ENCODE results near the gene PTMS.
"Not testable (repeated sequence)": the region's sequence is repeated elsewhere in the genome, so short reads cannot be mapped to it uniquely, and the experiment has no call there.

The PTMS gene

GRCh38 chr12:6765634-6766581, at the start of gene PTMS:
Gene PTMS, plus strand, starts transcription at chr12:6766363. Its CDS starts 343 bp downstream, at chr12:6766706.
- no peaks in the 10 kb centered on the region for H3K9me3 Mint-ChIP-seq
- H3K27me3 Mint-ChIP-seq: peaks cover 18% of the 10 kb centered on the region
- no peaks in the 10 kb centered on the region for H3K36me3 Mint-ChIP-seq
- H3K4me3 Mint-ChIP-seq: peak within 1 kb of the TSS; percentile 88
- H3K4me1 Mint-ChIP-seq: peaks cover 35% of the 10 kb centered on the region
- H3K27ac Mint-ChIP-seq: peak within 1 kb of the TSS; percentile 79

DNA sequence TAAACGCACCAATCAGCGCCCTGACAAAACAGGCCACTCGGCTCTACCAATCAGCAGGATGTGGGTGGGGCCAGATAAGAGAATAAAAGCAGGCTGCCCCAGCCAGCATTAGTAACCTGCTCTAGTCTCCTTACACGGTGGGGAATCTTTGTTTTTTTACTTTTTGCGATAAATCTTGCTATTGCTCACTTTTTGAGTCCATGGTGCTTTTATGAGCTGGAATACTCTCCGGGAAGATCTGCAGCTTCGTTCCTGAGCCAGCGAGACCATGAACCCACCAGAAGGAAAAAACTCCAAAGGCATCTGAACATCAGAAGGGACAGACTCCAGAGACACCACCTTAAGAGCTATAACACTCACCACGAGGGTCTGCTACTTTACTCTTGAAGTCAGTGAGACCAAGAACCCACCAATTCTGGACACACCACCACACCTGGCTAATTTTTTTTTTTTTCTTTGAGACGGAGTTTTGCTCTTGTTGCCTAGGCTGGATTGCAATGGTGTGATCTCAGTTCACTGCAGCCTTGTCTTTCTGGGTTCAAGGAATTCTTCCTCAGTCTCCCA, 49.2 kb upstream of the PTMS start:
- H3K9me3 Mint-ChIP-seq: no peaks in the 10 kb centered on the region

GRCh38 chr12:6722863-6723262, 43.3 kb upstream of the PTMS start:
- Mint-ChIP-seq H3K36me3 (peaks cover 6% of the 10 kb centered on the region), H3K9me3 (no peaks in the 10 kb centered on the region), H3K27ac (no peak overlapping the region), H3K27me3 (no peaks in the 10 kb centered on the region), H3K4me3 (peak overlapping the region; percentile 99), H3K4me1 (peaks cover 31% of the 10 kb centered on the region)

More for the DNA sequence above, 49.2 kb upstream of the PTMS start:
- peaks cover 2% of the 10 kb centered on the region for H3K27me3 Mint-ChIP-seq
- no peak overlapping the region for H3K4me3 Mint-ChIP-seq
- H3K4me1 Mint-ChIP-seq: no peaks in the 10 kb centered on the region
- no peaks in the 10 kb centered on the region for H3K36me3 Mint-ChIP-seq
- H3K27ac Mint-ChIP-seq: no peak overlapping the region

DNA sequence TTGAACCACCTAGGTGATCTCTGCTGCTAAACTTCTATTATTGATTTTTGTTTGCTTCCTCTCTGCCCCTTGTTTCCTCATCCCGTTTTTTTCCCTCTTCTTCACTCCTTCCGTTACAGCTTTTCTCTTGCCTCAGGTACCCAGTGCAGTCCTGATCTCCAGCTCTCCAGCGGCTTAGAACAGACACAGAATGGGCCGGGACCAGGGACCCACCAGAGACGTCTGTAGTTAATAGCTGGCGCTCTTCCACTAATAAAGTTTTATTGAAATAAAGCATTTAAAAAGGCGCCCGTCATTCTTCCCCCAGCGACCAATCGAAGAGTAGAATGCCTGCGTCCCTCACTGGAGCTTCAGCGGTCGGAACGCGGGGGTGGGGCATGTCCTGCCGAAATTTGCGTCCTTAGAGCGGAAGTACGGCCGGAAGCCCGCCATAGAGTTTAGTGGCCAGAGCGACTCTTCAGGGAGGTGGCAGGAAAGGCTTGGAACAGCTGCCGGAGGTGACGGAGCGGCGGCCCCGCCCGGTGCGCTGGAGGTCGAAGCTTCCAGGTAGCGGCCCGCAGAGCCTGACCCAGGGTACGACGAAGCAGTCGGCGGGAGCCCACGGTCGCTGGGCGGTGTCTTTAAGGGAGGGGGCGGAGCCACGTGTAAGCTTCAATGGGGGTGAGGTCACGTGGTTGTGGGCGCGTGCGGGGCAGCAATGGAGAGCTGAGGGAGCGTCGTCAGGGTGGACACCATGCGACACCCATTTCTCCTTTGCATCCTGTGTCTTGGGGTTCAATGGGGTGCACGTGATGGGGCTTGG, 42.4 kb upstream of the PTMS start, which contains the start of gene COPS7A:
Gene COPS7A (plus strand): TSS at position 440 of the 802 bp plus-strand sequence. CDS start 611 bp downstream, outside the sequence.
- peaks cover 6% of the 10 kb centered on the region for H3K36me3 Mint-ChIP-seq
- H3K9me3 Mint-ChIP-seq: no peaks in the 10 kb centered on the region
- H3K4me1 Mint-ChIP-seq: peaks cover 31% of the 10 kb centered on the region
- H3K27me3 Mint-ChIP-seq: no peaks in the 10 kb centered on the region
- peak within 1 kb of the TSS; percentile 99 for H3K27ac Mint-ChIP-seq
- H3K4me3 Mint-ChIP-seq: peak within 1 kb of the TSS; percentile 99

- H3K9me3 Mint-ChIP-seq: no peaks in the 10 kb centered on the region
- peaks cover 7% of the 10 kb centered on the region for H3K36me3 Mint-ChIP-seq
- H3K4me3 Mint-ChIP-seq: peak overlapping the region; percentile 99
- H3K27me3 Mint-ChIP-seq: no peaks in the 10 kb centered on the region
- H3K27ac Mint-ChIP-seq: peak overlapping the region; percentile 99
- H3K4me1 Mint-ChIP-seq: peaks cover 31% of the 10 kb centered on the region
Measured at GRCh38 chr12:6724409-6724797, 41.8 kb upstream of the PTMS start.

- peak overlapping the region; percentile 99 for H3K4me3 Mint-ChIP-seq
- peaks cover 12% of the 10 kb centered on the region for H3K36me3 Mint-ChIP-seq
- H3K9me3 Mint-ChIP-seq: no peaks in the 10 kb centered on the region
- no peak overlapping the region for H3K27ac Mint-ChIP-seq
- no peaks in the 10 kb centered on the region for H3K27me3 Mint-ChIP-seq
- peaks cover 31% of the 10 kb centered on the region for H3K4me1 Mint-ChIP-seq
Measured at GRCh38 chr12:6725350-6725749, 40.8 kb upstream of the PTMS start.

GRCh38 chr12:6729186-6729585, 37.0 kb upstream of the PTMS start:
- no peak overlapping the region for H3K27ac Mint-ChIP-seq
- peaks cover 16% of the 10 kb centered on the region for H3K36me3 Mint-ChIP-seq
- no peaks in the 10 kb centered on the region for H3K9me3 Mint-ChIP-seq
- H3K4me1 Mint-ChIP-seq: peaks cover 17% of the 10 kb centered on the region
- no peak overlapping the region for H3K4me3 Mint-ChIP-seq
- H3K27me3 Mint-ChIP-seq: no peaks in the 10 kb centered on the region

DNA sequence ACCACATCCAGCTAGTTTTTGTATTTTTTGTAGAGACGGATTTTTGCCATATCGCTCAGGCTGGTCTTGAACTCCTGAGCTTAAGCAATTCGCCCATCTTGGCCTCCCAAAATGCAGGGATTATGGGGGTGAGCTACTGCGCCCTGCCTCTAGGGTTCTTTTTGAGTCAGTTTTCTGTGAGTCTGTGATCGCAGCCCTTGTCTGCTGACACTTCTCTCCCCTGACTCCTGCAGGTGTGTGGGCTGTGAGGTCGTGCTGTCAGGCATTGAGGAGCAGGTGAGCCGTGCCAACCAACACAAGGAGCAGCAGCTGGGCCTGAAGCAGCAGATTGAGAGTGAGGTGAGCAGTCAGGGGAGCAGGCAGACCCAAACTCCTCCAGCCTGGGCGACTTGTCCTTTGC, 36.0 kb upstream of the PTMS start:
- Mint-ChIP-seq H3K36me3 (peaks cover 16% of the 10 kb centered on the region), H3K9me3 (no peaks in the 10 kb centered on the region), H3K27ac (no peak overlapping the region)

GRCh38 chr12:6734506-6735387, 31.4 kb upstream of the PTMS start:
- H3K4me1 Mint-ChIP-seq: peaks cover 5% of the 10 kb centered on the region
- H3K27ac Mint-ChIP-seq: no peak overlapping the region
- no peak overlapping the region for H3K4me3 Mint-ChIP-seq
- H3K9me3 Mint-ChIP-seq: no peaks in the 10 kb centered on the region
- peaks cover 12% of the 10 kb centered on the region for H3K36me3 Mint-ChIP-seq
- no peaks in the 10 kb centered on the region for H3K27me3 Mint-ChIP-seq

More for the DNA sequence above, 36.0 kb upstream of the PTMS start:
- Mint-ChIP-seq H3K27me3 (no peaks in the 10 kb centered on the region), H3K4me1 (peaks cover 10% of the 10 kb centered on the region), H3K4me3 (no peak overlapping the region)

DNA sequence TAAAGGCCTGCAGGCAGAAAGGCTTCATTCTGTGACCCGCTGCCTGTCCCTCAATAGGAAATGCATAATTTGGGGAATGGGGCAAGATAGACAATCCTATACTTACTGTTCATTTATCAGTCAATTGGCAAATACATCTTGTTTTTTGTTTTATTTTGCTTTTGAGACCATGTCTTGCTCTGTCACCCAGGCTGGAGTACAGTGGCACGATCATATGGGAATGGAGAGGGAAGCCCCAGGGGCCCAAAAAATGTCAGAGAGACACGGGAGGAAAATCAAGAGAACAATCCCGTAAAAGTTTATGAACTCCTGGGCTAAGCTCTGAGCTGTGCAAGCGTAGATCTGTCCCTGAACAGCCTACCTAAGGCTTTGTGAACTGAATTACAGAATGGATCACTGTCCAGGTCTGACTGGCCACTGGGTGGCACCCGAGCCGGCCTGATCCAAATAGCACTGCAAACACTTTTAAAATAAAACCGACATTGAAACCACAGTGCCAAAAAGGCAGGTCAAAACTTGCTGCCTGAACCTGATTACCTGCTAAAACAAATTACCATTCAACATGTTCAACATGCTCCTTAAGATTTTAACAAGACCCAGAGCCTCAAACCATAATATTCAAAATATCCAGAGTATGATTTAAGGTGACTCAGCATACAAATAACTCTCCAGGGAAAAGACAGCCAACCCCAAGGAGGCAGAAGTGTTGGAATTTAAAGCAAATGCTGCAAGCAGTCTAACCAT, 30.5 kb upstream of the PTMS start:
- Mint-ChIP-seq H3K36me3 (peaks cover 9% of the 10 kb centered on the region), H3K27me3 (no peaks in the 10 kb centered on the region), H3K4me3 (no peak overlapping the region), H3K27ac (no peak overlapping the region), H3K4me1 (peaks cover 5% of the 10 kb centered on the region), H3K9me3 (no peaks in the 10 kb centered on the region)

- H3K27ac Mint-ChIP-seq: no peak overlapping the region
- no peaks in the 10 kb centered on the region for H3K27me3 Mint-ChIP-seq
- peaks cover 5% of the 10 kb centered on the region for H3K4me1 Mint-ChIP-seq
- H3K9me3 Mint-ChIP-seq: no peaks in the 10 kb centered on the region
- H3K4me3 Mint-ChIP-seq: no peak overlapping the region
- peaks cover 4% of the 10 kb centered on the region for H3K36me3 Mint-ChIP-seq
Measured at GRCh38 chr12:6736754-6737153, 29.4 kb upstream of the PTMS start.

GRCh38 chr12:6742080-6742479, 24.1 kb upstream of the PTMS start:
- not testable (repeated sequence) for H3K4me3 Mint-ChIP-seq, H3K27me3 Mint-ChIP-seq, H3K27ac Mint-ChIP-seq, H3K9me3 Mint-ChIP-seq, H3K36me3 Mint-ChIP-seq
- peaks cover 27% of the 10 kb centered on the region for H3K4me1 Mint-ChIP-seq

- Mint-ChIP-seq H3K4me3 (peak overlapping the region; percentile 19), H3K4me1 (peaks cover 27% of the 10 kb centered on the region), H3K9me3 (no peaks in the 10 kb centered on the region), H3K27ac (peak overlapping the region; percentile 27), H3K27me3 (no peaks in the 10 kb centered on the region), H3K36me3 (peaks cover 11% of the 10 kb centered on the region)
Measured at GRCh38 chr12:6742834-6743233, 23.3 kb upstream of the PTMS start.

DNA sequence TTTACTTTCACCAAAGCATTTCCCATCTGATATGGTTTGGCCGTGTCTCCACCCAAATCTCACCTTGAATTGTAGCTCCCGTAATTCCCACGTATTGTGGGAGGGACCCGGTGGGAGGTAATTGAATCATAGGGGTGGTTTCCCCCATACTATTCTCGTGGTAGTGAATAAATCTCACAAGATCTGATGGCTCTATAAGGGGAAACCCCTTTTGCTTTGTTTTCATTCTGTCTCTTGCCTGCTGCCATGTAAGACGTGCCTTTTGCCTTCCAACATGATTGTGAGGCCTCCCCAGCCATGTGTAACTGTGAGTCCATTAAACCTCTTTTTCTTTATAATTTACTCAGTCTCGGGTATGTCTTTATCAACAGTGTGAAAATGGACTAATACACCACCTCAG, 22.9 kb upstream of the PTMS start:
- H3K27ac Mint-ChIP-seq: peak overlapping the region; percentile 27

More for the DNA sequence above, 22.9 kb upstream of the PTMS start:
- H3K36me3 Mint-ChIP-seq: peaks cover 16% of the 10 kb centered on the region
- H3K4me3 Mint-ChIP-seq: peak overlapping the region; percentile 19
- peaks cover 27% of the 10 kb centered on the region for H3K4me1 Mint-ChIP-seq
- not testable (repeated sequence) for H3K27me3 Mint-ChIP-seq, H3K9me3 Mint-ChIP-seq
